Activated CD4-positive, alpha-beta T cell treated with anti-CD3 and anti-CD28 coated beads, Interleukin-2, amount 50 U/mL, for 4 hours (primary cell): Measurements from ENCODE around the gene TFPI2.
"Not testable (repeated sequence)": the region's sequence is repeated elsewhere in the genome, so short reads cannot be mapped to it uniquely, and the experiment has no call there.

ENCODE experiments used
- DNase-seq, 2 experiments: peaks; one replicate each; pipeline ENCODE4 v3.0.0-alpha.2; 2020

The TFPI2 gene

GRCh38 chr7:93890464-93891068 lies at the start of gene TFPI2:
TSS of gene TFPI2 (minus strand) at chr7:93890753. CDS start at chr7:93890678, 75 bp downstream.
- DNase-seq = no peak

- DNase-seq = no peak
Measured at GRCh38 chr7:93938293-93938692, 47.7 kb upstream of the TFPI2 start.

- no peak for DNase-seq
Measured at GRCh38 chr7:93937818-93938217, 47.3 kb upstream of the TFPI2 start.

GRCh38 chr7:93935102-93935501 lies 44.5 kb upstream of the TFPI2 start:
- DNase-seq = no peak

- DNase-seq = no peak
Measured at GRCh38 chr7:93933156-93933555, 42.6 kb upstream of the TFPI2 start.

- DNase-seq = no peak
Measured at GRCh38 chr7:93931655-93932054, 41.1 kb upstream of the TFPI2 start.

- DNase-seq = no peak
Measured at GRCh38 chr7:93927585-93927984, 37.0 kb upstream of the TFPI2 start.

- no peak for DNase-seq
Measured at GRCh38 chr7:93926800-93927199, 36.2 kb upstream of the TFPI2 start.

GRCh38 chr7:93923942-93924341 lies 33.4 kb upstream of the TFPI2 start:
- no peak for DNase-seq

- DNase-seq = no peak
Measured at GRCh38 chr7:93923296-93923695, 32.7 kb upstream of the TFPI2 start.

GRCh38 chr7:93921607-93922566 lies 31.3 kb upstream of the TFPI2 start, which contains the start of gene GNG11:
TSS of gene GNG11 (plus strand) at chr7:93921735. CDS start at chr7:93922138, 403 bp downstream.
- peak in 1 of 2 experiments; percentile 0 for DNase-seq

- DNase-seq = no peak
Measured at GRCh38 chr7:93921186-93921585, 30.6 kb upstream of the TFPI2 start.

GRCh38 chr7:93920496-93921182 lies 30.1 kb upstream of the TFPI2 start:
- DNase-seq = no peak

- not testable (repeated sequence) for DNase-seq
Measured at GRCh38 chr7:93916315-93916714, 25.8 kb upstream of the TFPI2 start.

- DNase-seq = not testable (repeated sequence)
Measured at GRCh38 chr7:93915888-93916287, 25.3 kb upstream of the TFPI2 start.

- not testable (repeated sequence) for DNase-seq
Measured at GRCh38 chr7:93915206-93915842, 24.8 kb upstream of the TFPI2 start.

GRCh38 chr7:93914581-93915066 lies 24.1 kb upstream of the TFPI2 start:
- no peak for DNase-seq

- DNase-seq = no peak
Measured at GRCh38 chr7:93913197-93913596, 22.6 kb upstream of the TFPI2 start.

- not testable (repeated sequence) for DNase-seq
Measured at GRCh38 chr7:93911661-93912060, 21.1 kb upstream of the TFPI2 start.

GRCh38 chr7:93911242-93911641 lies 20.7 kb upstream of the TFPI2 start:
- DNase-seq = not testable (repeated sequence)

- no peak for DNase-seq
Measured at GRCh38 chr7:93910076-93910994, 19.8 kb upstream of the TFPI2 start.

GRCh38 chr7:93906267-93906666 lies 15.7 kb upstream of the TFPI2 start, which contains the start of gene GNGT1:
TSS of gene GNGT1 (plus strand) at chr7:93906567. CDS start at chr7:93906747, 180 bp downstream.
- no peak for DNase-seq
